K562 (cell line): ENCODE results near the gene SSH3. TPM values are rescaled to one million over a fixed set of nuclear protein-coding genes. Genes with fewer than 3 reads are reported as not detected.

Source experiments
- CTCFL ChIP-seq: IDR thresholded peaks from 2 replicates; pipeline ENCODE4 v1.6.1; 2011; ENCODE audit warnings: borderline replicate concordance, low read depth, mild to moderate bottlenecking, moderate library complexity, low read length; ENCODE audit not compliant: insufficient read depth, poor library complexity, severe bottlenecking
- EP300 ChIP-seq: IDR thresholded peaks from 2 replicates; pipeline ENCODE4 v1.6.1; 2012; ENCODE audit warnings: low read length, improper control_type of control experiment
- FOSL1 ChIP-seq: fragments of 200-800 bp; sonication (Bioruptor generic); conservative IDR thresholded peaks from 2 replicates; pipeline ENCODE4 v1.6.1; 2016; ENCODE audit warnings: missing genetic modification characterization, missing compliant biosample characterization
- GABPB1 ChIP-seq: sonication (generic); formaldehyde crosslinking; IDR thresholded peaks from 2 replicates; pipeline ENCODE4 v1.8.0; 2022; ENCODE audit warnings: mild to moderate bottlenecking, missing genetic modification reagents
- GTF2F1 ChIP-seq: IDR thresholded peaks from 2 replicates; pipeline ENCODE4 v1.6.1; 2011; ENCODE audit warnings: low read depth, low read length, improper control_type of control experiment
- JUNB ChIP-seq: fragments of 450-650 bp; formaldehyde crosslinking; conservative IDR thresholded peaks from 2 replicates; pipeline ENCODE4 v1.4.0; 2020; ENCODE audit warnings: mild to moderate bottlenecking
- JUND ChIP-seq, 2 experiments: IDR thresholded peaks; 2 replicates in 1 of 2; 3 replicates in 1 of 2; pipeline ENCODE4 v1.6.1; 2011; ENCODE audit warnings: borderline replicate concordance in 2 of 2, low read depth in 2 of 2, low read length in 2 of 2, improper control_type of control experiment in 1 of 2, missing biosample characterization in 1 of 2, missing genetic modification characterization in 1 of 2, missing genetic modification reagents in 1 of 2
- KAT8 ChIP-seq: fragments of 450-650 bp; IDR thresholded peaks from 2 replicates; pipeline ENCODE4 v1.6.1; 2016; ENCODE audit warnings: low read depth, mild to moderate bottlenecking
- REST ChIP-seq, 2 experiments: fragments of 450-650 bp; formaldehyde crosslinking in 1 of 2; IDR thresholded peaks; 2 replicates each; pipeline versions ENCODE4 v1.4.0 to v1.6.1; 2014 to 2020; ENCODE audit warnings: mild to moderate bottlenecking in 2 of 2, borderline replicate concordance in 1 of 2, low read depth in 1 of 2
- YY1 ChIP-seq, 3 experiments: IDR thresholded peaks; 2 replicates each; pipeline ENCODE4 v1.6.1; 2011; ENCODE audit warnings: low read length in 2 of 3, mild to moderate bottlenecking in 2 of 3, moderate library complexity in 2 of 3, borderline replicate concordance in 1 of 3, control low read depth in 1 of 3, low read depth in 1 of 3; ENCODE audit not compliant: insufficient read depth in 3 of 3, insufficient replicate concordance in 2 of 3, control insufficient read depth in 1 of 3, insufficient read length in 1 of 3; ENCODE audit errors: extremely low read depth in 1 of 3
- polyA plus RNA-seq, 8 experiments: library from polyadenylated mRNA; depleted of rRNA in 4 of 8; stranded (reverse) in 5 of 8; unstranded in 3 of 8; fragments of >200 nt; fragmentation: Nextera tagmentation in 2 of 8; fragmentation: Illumina TruSeq in 1 of 8; extraction: Ambion mirVana in 2 of 8; extraction: Trizol in 1 of 8; gene quantifications; 2 replicates each; pipeline versions ENCODE4 v1.2.1 to v1.2.3, GENCODE V29; 2011 to 2014; ENCODE audit warnings: inconsistent platforms in 1 of 8, missing spikeins in 1 of 8
- total RNA-seq, 7 experiments: library from RNA; depleted of rRNA in 6 of 7; stranded (reverse); fragments of >200 nt in 6 of 7; fragmentation: Illumina TruSeq in 2 of 7; extraction: Trizol in 2 of 7; gene quantifications; 2 replicates each; pipeline versions ENCODE4 v1.2.1 to v1.2.3, GENCODE V29; 2011 to 2021; ENCODE audit warnings: low replicate concordance in 1 of 7
- TF ChIP-seq, protein P1 (sequence below): sonication (generic); IDR thresholded peaks from 2 replicates; pipeline ENCODE4 v1.6.1; 2016
- TF ChIP-seq, protein P2 (sequence below): sonication (generic); formaldehyde crosslinking; IDR thresholded peaks from 2 replicates; pipeline ENCODE4 v1.8.0; 2022; ENCODE audit warnings: missing genetic modification reagents, mild to moderate bottlenecking, moderate library complexity, borderline replicate concordance

The SSH3 gene
- total and polyA plus RNA-seq, 9 of the 15 experiments (the other 6 are each of a cell fraction or from before 2014, with no cell fraction given) = 0.07 to 1.0 (median 0.24) TPM; not detected in 3

DNA sequence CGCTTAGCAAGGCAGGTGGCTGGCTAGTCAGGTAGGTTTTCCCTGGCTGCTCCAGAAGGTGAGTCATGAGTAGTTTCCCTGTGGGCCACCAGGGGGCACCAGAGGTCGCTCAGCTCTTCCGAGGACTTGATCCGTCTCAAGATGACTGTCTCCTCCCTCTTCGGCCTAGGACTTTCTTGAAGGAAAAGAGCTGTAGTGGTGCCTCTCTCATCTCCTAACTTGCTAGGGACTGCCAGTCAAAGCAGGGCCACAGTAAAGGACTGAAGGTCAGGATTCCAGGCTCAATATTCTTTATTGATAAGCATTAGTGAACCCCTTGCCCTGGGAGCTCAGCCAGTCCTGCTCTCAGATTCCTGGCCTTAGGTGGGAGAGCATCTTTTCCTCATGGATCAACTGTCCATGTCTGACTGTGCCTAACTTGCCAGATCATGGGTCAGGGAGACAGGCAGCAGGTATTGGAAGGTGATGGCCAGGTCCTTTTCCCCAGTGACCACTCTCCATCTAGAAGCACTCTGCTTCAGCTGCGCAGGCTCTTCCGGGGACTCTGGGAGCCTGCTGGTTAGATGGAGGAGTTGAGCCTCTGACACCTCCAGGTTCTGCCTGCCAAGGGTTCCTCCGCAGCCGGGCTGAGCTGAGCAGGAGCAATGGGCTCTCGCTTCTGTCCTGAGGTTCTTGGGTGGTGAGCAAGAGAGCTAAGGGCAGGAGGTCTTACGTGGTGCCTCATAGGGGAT is 48.1 kb downstream of the SSH3 start (continued):
- TF ChIP-seq YY1 (IDR thresholded peaks at IDR 0.05; ENCODE audit: borderline replicate concordance in 1 of 3, control insufficient read depth in 1 of 3, extremely low read depth in 1 of 3, insufficient read depth in 3 of 3, insufficient read length in 1 of 3, insufficient replicate concordance in 2 of 3, low read depth in 1 of 3, low read length in 2 of 3) (peak in 1 of 3 experiments; percentile 47), JUND (IDR thresholded peaks at IDR 0.05; ENCODE audit: borderline replicate concordance, low read depth, low read length) (peak; percentile 89), JUND (tag; IDR thresholded peaks at IDR 0.05; ENCODE audit: borderline replicate concordance, low read depth, low read length) (peak; percentile 92; the same call in 2 of the 3 replicates), GABPB1 (peak; percentile 54; the same call in 1 of the 2 replicates), KAT8 (no peak), REST (IDR thresholded peaks at IDR 0.05; ENCODE audit: borderline replicate concordance) (peak; percentile 61; the same call in 1 of the 2 replicates), REST (CRISPR knock-in tag; IDR thresholded peaks at IDR 0.05; ENCODE audit: low read depth) (no peak), EP300 (peak; percentile 12; the same call in 1 of the 2 replicates), JUNB (0 out of 2 replicates have a peak, but pooled peaks have one; percentile 35), FOSL1 (tag) (peak; percentile 90), GTF2F1 (no peak), CTCFL (peak; percentile 85)
- TF ChIP-seq, protein P1, sequence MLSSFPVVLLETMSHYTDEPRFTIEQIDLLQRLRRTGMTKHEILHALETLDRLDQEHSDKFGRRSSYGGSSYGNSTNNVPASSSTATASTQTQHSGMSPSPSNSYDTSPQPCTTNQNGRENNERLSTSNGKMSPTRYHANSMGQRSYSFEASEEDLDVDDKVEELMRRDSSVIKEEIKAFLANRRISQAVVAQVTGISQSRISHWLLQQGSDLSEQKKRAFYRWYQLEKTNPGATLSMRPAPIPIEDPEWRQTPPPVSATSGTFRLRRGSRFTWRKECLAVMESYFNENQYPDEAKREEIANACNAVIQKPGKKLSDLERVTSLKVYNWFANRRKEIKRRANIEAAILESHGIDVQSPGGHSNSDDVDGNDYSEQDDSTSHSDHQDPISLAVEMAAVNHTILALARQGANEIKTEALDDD = peak; percentile 16; the same call in 1 of the 2 replicates
- TF ChIP-seq, protein P2, sequence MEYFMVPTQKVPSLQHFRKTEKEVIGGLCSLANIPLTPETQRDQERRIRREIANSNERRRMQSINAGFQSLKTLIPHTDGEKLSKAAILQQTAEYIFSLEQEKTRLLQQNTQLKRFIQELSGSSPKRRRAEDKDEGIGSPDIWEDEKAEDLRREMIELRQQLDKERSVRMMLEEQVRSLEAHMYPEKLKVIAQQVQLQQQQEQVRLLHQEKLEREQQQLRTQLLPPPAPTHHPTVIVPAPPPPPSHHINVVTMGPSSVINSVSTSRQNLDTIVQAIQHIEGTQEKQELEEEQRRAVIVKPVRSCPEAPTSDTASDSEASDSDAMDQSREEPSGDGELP (CRISPR knock-in tag) = 0 out of 2 replicates have a peak, but pooled peaks have one; percentile 39
